AG04449 (cell line): Measurements from ENCODE around the gene IL22.
"Not testable (repeated sequence)": the region's sequence is repeated elsewhere in the genome, so short reads cannot be mapped to it uniquely, and the experiment has no call there.

Source experiments
- CTCF ChIA-PET: fragments of 350-600 bp; formaldehyde crosslinking; extraction: SDS; loops from one replicate; lab custom pipeline; 2021; ENCODE audit warnings: antibody characterized with exemption; lab: Yijun Ruan, JAX
- POLR2A ChIA-PET: fragments of 400-600, 350-600 bp; formaldehyde crosslinking; extraction: SDS; loops from one replicate; lab custom pipeline; 2020; ENCODE audit warnings: antibody characterized with exemption, inconsistent platforms; lab: Yijun Ruan, JAX
- DNase-seq: peaks from one replicate; pipeline ENCODE4 v3.0.0-alpha.2; 2010; ENCODE audit warnings: low read depth, low spot score
- H3K4me3 ChIP-seq: 2 replicates; pipeline ENCODE4 v1.5.1; 2011; ENCODE audit warnings: low read depth, mild to moderate bottlenecking, control low read depth, low read length
- TF ChIP-seq, protein P1 (sequence below): IDR thresholded peaks from one replicate; pipeline ENCODE4 v1.5.1; 2011; ENCODE audit warnings: mild to moderate bottlenecking, moderate library complexity, low read length, control low read depth, inconsistent platforms; ENCODE audit not compliant: insufficient read depth; ENCODE audit errors: missing control alignments

Gene IL22

DNA sequence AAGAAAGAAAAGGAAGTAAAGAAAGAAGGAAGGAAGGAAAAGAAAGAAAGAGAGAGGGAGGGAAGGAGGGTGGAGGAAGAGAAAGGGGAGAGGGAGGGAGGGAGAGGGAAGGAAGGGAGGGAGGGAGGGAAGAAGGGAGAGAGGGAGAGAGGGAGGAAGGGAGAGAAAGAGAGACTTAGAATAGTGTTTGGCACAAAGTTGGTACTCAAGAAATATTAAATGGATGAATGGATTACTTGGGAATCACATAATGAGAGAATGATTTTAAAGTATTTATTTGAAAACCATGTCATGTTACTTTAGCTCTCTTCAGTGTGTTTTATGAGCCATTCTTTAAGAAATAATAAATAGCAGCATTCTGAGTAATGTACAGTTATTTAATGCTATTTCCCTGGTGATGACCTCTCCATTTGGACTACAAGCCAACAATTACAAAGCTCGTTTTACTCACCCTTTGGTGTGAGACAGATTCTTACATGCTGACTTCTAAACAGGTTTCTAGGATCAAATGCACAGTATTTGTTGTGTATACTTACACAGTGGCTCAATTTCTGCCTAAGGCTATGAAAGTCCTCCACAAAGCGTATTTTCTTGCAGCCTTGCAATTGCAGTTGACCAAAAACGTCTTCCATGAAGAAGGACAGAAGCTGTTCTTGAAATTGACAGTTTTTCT lies 28.7 kb downstream of the IL22 start:
- DNase-seq, result peak; percentile 72
- POLR2A ChIA-PET, result interaction anchor here (0.6 kb wide), 1 partner anchor 584 kb away, joined by 3 read pairs; no protein-coding TSS in a partner anchor
- TF ChIP-seq, protein P1, sequence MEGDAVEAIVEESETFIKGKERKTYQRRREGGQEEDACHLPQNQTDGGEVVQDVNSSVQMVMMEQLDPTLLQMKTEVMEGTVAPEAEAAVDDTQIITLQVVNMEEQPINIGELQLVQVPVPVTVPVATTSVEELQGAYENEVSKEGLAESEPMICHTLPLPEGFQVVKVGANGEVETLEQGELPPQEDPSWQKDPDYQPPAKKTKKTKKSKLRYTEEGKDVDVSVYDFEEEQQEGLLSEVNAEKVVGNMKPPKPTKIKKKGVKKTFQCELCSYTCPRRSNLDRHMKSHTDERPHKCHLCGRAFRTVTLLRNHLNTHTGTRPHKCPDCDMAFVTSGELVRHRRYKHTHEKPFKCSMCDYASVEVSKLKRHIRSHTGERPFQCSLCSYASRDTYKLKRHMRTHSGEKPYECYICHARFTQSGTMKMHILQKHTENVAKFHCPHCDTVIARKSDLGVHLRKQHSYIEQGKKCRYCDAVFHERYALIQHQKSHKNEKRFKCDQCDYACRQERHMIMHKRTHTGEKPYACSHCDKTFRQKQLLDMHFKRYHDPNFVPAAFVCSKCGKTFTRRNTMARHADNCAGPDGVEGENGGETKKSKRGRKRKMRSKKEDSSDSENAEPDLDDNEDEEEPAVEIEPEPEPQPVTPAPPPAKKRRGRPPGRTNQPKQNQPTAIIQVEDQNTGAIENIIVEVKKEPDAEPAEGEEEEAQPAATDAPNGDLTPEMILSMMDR, result no peak
- CTCF ChIA-PET, result interaction anchor here (0.6 to 6.1 kb wide), 15 partner anchors 10 to 869 kb away, joined by 3 to 212 read pairs (median 4); no protein-coding TSS in a partner anchor
- H3K4me3 ChIP-seq, result no peak overlapping the region

DNA sequence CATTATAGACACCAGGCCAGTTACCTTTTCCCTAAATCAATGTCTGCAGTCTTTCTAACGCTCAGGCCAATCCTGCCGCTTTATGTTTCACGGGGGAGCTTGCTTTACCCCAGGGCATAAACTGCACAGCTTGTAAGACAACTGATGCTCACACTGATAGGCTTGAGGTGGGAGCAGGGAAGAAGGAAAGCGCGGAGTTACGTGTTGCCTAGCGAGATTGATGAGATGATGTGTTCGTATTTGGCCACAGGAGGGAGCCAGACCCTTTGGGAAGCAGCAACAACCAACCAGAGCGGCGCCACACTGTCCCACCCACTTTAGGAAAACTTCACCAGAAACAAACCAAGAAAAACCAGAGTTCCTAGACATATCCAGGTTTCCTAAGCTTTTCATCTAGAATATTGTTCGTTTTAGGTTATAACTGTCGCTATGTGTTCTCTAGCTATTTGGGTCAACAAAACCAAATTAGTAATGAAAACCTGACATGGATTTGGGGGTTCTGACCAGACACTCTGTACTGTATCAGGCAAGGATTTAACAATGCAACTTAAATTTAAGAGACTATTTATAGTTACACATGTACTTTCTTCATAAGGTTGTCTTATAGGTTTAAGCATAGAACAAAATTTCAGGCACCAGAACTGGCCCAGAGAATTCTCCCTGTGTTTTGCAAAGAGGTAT lies 30.2 kb downstream of the IL22 start:
- peak; percentile 47 for DNase-seq

DNA sequence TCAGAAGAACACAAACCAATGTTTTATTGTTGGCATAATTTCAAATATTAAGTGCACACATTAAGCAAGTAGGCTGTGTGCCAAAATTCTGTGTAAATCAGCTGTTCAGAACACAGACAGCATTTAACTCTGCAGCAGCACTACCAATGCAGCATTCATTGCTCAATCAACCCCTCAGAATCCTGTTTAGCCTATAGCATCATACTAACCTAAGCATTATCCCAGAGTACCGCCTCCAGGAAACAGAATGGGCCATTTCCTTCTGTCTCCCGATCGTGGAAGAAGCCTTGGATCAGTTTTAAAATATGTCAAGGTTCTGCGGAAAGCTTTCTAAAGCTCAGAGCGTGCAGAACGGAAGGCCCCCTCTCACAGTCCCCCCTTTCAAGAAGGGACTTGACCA lies 31.1 kb downstream of the IL22 start:
- CTCF ChIA-PET, result interaction anchor here (0.6 to 6.1 kb wide), 39 partner anchors 10 to 1072 kb away, joined by 3 to 212 read pairs (median 5); partner anchors contain the start of gene MDM1
- no peak overlapping the region for H3K4me3 ChIP-seq
- POLR2A ChIA-PET, result no interaction called here

More for the DNA sequence above, 30.2 kb downstream of the IL22 start:
- CTCF ChIA-PET, result interaction anchor here (0.6 to 6.1 kb wide), 55 partner anchors 8 to 868 kb away, joined by 3 to 212 read pairs (median 5); partner anchors contain the start of gene MDM1
- TF ChIP-seq, protein P1, result peak; percentile 80
- no peak overlapping the region; the same call in 1 of the 2 replicates for H3K4me3 ChIP-seq
- POLR2A ChIA-PET, result no interaction called here

DNA sequence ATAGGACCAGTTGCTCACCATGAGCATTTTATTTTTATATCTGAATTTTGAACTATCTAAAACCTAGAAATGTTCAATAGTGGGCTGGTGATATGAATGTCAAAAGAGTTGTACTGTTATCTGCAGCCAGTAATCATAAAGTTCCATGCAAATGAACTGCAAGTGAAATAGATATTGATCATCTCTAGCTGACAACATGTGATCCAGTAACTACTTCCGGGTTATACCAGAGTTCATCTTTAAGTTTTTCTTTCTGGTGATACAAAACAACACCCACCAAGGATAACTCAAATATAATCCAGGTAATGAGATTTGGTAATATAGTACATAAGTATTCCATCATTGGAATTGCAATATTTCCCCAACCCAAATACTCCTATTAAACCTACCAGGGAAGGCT lies 31.9 kb downstream of the IL22 start:
- TF ChIP-seq, protein P1, result no peak
- no peak overlapping the region for H3K4me3 ChIP-seq
- CTCF ChIA-PET, result interaction anchor here (1.2 to 6.1 kb wide), 4 partner anchors 17 to 1073 kb away, joined by 3 to 212 read pairs (median 60); no protein-coding TSS in a partner anchor
- POLR2A ChIA-PET, result no interaction called here
- DNase-seq, result no peak

More for the DNA sequence above, 31.1 kb downstream of the IL22 start:
- no peak for DNase-seq
- TF ChIP-seq, protein P1, result no peak

DNA sequence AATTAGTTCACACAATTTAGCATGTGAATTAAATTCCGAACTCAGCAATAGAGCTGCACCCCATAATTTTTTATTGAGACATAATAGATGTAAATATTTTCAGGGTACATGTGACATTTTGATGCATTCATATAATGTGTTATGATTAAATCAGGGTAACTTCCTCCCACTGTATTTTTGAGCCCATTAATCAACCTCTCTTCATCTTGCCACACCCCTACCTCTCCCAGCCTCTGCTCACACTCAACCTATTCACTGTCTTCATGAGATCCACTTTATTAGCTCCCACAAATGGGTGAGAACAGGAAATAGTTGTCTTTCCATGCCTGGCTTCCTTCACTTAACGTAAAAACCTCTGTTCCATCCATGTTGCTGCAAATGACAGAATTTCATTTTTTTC lies 42.5 kb downstream of the IL22 start:
- ChIA-PET POLR2A (no interaction called here), CTCF (interaction anchor here (1.4 to 2.7 kb wide), 2 partner anchors 12 to 106 kb away, joined by 6 to 12 read pairs; no protein-coding TSS in a partner anchor)
- H3K4me3 ChIP-seq, result no peak overlapping the region
- DNase-seq, result no peak
- TF ChIP-seq, protein P1, result no peak

DNA sequence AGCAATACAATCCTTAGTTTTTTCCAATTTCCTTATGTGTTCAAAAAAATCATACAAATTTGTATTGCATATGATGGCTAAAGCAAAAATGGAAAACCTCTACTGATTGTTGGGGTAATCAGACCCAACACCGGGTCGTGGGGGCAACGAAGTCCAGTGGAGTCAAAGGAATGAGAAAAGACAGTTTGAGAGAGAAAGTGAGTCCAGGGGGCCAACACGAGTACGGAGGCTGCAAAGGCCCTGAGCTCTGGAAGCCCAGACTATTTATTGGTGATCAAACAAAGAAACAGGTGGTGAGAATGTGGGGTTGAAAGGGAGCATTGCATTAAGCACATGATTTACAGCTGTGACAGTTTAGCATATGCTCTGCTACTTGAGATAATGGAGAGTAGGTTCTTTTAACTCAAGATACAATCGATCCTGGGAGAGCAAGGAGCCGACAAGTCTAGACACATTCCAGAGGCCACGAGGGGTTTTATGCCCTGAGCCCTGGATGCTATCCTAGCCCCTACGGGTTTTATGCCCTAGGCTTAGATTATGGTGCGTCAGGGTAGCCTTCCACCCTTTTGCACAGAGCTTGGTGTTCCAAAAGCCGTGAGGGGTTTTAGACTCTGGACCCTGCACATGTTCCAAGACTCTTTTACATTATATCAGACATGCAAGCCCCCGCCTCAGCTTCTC lies 44.2 kb downstream of the IL22 start:
- CTCF ChIA-PET, result not testable (repeated sequence)

More for the DNA sequence above, 44.2 kb downstream of the IL22 start:
- DNase-seq, H3K4me3 ChIP-seq, POLR2A ChIA-PET: not testable (repeated sequence)
